ENCODE results near the gene ZNF485. TPM values are rescaled to one million over a fixed set of nuclear protein-coding genes. Genes with fewer than 3 reads are reported as not detected.

The ZNF485 gene
- total and polyA plus RNA-seq, 2 donors (not counting 1 experiment from before 2014, with no cell fraction given), result 4.8 to 8.4 TPM

DNA sequence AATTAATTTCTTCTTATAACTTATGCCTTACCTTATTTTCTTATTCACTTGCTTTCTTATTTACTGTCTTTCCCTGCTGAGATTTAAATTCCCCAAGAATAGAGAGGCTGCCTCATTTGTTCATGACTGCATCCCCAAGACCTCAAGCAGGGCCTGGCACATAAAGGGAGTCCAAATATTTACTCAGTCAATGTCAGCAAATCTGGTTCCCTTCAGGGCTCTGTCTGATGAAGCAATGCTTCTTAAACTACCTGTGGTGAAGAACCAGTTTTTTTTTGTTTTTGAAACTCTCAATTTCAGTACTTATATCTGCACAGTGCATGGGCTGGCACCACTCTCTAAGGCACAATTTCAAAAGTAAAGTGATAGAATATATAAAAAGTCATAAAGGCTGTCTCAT is 36.6 kb upstream of the ZNF485 start:
- H3K79me2 ChIP-seq (ENCODE audit: control insufficient read depth, insufficient read depth, low read length), result no peaks in the 10 kb centered on the region
- intact Hi-C loops (cut with micrococcal nuclease), result loop anchor here (5.0 to 10.0 kb wide), 3 partner anchors 117 to 785 kb away; partner anchors contain the start of genes BMS1 and CSGALNACT2
- POLR2A ChIA-PET, result no interaction called here

DNA sequence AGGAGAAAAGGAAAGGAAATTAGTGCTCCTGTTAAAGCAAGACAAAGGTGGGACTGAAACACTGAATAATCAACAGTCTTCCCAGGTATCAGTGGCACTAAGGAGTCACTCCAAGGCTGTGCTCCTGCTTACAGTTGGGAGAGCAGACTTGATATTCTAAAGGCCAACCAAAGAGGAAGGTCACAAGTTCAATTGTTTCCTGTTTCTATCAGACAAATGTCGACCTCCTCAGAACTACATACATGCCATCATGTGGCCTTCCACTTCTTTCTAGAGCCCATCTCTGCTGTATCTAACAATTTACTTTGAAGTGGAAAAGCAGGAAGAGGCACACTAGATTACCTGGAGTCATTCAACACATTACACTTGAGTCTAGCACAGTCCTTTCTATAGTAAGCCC is 35.3 kb upstream of the ZNF485 start:
- H3K27me3 ChIP-seq (replicated peaks in 1 of 4; ENCODE audit: control extremely low read depth in 1 of 4, control insufficient read depth in 3 of 4, insufficient read depth in 4 of 4, low read length in 3 of 4), result no peaks in the 10 kb centered on the region
- H3K79me2 ChIP-seq (ENCODE audit: control insufficient read depth, insufficient read depth, low read length), result no peaks in the 10 kb centered on the region
- no peak overlapping the region for H3K9ac ChIP-seq (ENCODE audit: low read length)
- H2AFZ ChIP-seq (ENCODE audit: insufficient read depth, low read depth, low read length, poor library complexity, severe bottlenecking), result no peak overlapping the region
- ATAC-seq (ENCODE audit: low read depth) (no peak), DNase-seq (no peak)
- Mint-ChIP-seq H3K9me3 (ENCODE audit: insufficient read depth) (no peaks in the 10 kb centered on the region), H3K4me1 (peaks cover 39% of the 10 kb centered on the region), H3K27ac (peak overlapping the region; percentile 38), H3K4me3 (no peak overlapping the region), H3K27me3 (no peaks in the 10 kb centered on the region)
- H3K36me3 ChIP-seq (replicated peaks in 1 of 2; ENCODE audit: control extremely low read depth in 1 of 2, control insufficient read depth in 1 of 2, extremely low read depth in 1 of 2, insufficient read depth in 2 of 2, low read length in 1 of 2), result peaks cover 4 to 6% of the 10 kb centered on the region in 2 experiments
- H4K20me1 ChIP-seq (ENCODE audit: control insufficient read depth, insufficient read depth, low read length, poor library complexity, severe bottlenecking), result no peaks in the 10 kb centered on the region
- ChIA-PET CTCF (no interaction called here), POLR2A (no interaction called here)
- H3K4me3 ChIP-seq (ENCODE audit: control extremely low read depth in 1 of 5, extremely low read depth in 1 of 5, insufficient read depth in 1 of 5, low read depth in 2 of 5, low read length in 4 of 5), result no peak overlapping the region
- TF ChIP-seq EZH2 (IDR thresholded peaks at IDR 0.05; ENCODE audit: borderline replicate concordance, insufficient read depth, low read depth, low read length, poor library complexity, severe bottlenecking), result no peak
- TF ChIP-seq, protein P1, sequence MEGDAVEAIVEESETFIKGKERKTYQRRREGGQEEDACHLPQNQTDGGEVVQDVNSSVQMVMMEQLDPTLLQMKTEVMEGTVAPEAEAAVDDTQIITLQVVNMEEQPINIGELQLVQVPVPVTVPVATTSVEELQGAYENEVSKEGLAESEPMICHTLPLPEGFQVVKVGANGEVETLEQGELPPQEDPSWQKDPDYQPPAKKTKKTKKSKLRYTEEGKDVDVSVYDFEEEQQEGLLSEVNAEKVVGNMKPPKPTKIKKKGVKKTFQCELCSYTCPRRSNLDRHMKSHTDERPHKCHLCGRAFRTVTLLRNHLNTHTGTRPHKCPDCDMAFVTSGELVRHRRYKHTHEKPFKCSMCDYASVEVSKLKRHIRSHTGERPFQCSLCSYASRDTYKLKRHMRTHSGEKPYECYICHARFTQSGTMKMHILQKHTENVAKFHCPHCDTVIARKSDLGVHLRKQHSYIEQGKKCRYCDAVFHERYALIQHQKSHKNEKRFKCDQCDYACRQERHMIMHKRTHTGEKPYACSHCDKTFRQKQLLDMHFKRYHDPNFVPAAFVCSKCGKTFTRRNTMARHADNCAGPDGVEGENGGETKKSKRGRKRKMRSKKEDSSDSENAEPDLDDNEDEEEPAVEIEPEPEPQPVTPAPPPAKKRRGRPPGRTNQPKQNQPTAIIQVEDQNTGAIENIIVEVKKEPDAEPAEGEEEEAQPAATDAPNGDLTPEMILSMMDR (IDR thresholded peaks at IDR 0.05), result no peak
- no peak overlapping the region for H3K4me2 ChIP-seq (replicated peaks; ENCODE audit: low read depth, low read length, poor library complexity, severe bottlenecking)
- peaks cover 0 to 16% (median 1%) of the 10 kb centered on the region in 3 donors for H3K9me3 ChIP-seq (ENCODE audit: control extremely low read depth in 1 of 3, control insufficient read depth in 2 of 3, insufficient read depth in 1 of 3, low read length in 2 of 3)
- intact Hi-C loops (cut with micrococcal nuclease), result loop anchor here (5.0 to 10.0 kb wide), 3 partner anchors 119 to 786 kb away; partner anchors contain the start of genes BMS1 and CSGALNACT2
- WGBS (ENCODE audit: insufficient coverage), result no CpG with 5 or more reads among the region's 1 CpG
- H3K4me1 ChIP-seq (ENCODE audit: control insufficient read depth in 2 of 2, insufficient read depth in 2 of 2, low read length in 2 of 2), result peaks cover 17 to 27% of the 10 kb centered on the region in 2 donors
- H3K27ac ChIP-seq (ENCODE audit: low read length in 2 of 2), result no peak overlapping the region

More for the DNA sequence above, 36.6 kb upstream of the ZNF485 start:
- peaks cover 27% of the 10 kb centered on the region for H3K4me1 Mint-ChIP-seq
- no peak for ATAC-seq (ENCODE audit: low read depth)
- H3K9me3 ChIP-seq (ENCODE audit: control extremely low read depth in 1 of 3, control insufficient read depth in 2 of 3, insufficient read depth in 1 of 3, low read length in 2 of 3), result peaks cover 0 to 13% (median 1%) of the 10 kb centered on the region in 3 donors
- H3K27me3 Mint-ChIP-seq, result no peaks in the 10 kb centered on the region
- no peak overlapping the region for H3K4me3 Mint-ChIP-seq
- no peaks in the 10 kb centered on the region for H3K27me3 ChIP-seq (replicated peaks in 1 of 4; ENCODE audit: control extremely low read depth in 1 of 4, control insufficient read depth in 3 of 4, insufficient read depth in 4 of 4, low read length in 3 of 4)
- no peak overlapping the region for H3K27ac Mint-ChIP-seq
- TF ChIP-seq, protein P1 (IDR thresholded peaks at IDR 0.05), result no peak
- TF ChIP-seq EZH2 (IDR thresholded peaks at IDR 0.05; ENCODE audit: borderline replicate concordance, insufficient read depth, low read depth, low read length, poor library complexity, severe bottlenecking), result no peak
- no peak overlapping the region for H3K27ac ChIP-seq (ENCODE audit: low read length in 2 of 2)
- H3K9me3 Mint-ChIP-seq (ENCODE audit: insufficient read depth), result no peaks in the 10 kb centered on the region
- no peak overlapping the region for H2AFZ ChIP-seq (ENCODE audit: insufficient read depth, low read depth, low read length, poor library complexity, severe bottlenecking)
- H3K4me2 ChIP-seq (replicated peaks; ENCODE audit: low read depth, low read length, poor library complexity, severe bottlenecking), result no peak overlapping the region
- peaks cover 8 to 15% of the 10 kb centered on the region in 2 donors for H3K4me1 ChIP-seq (ENCODE audit: control insufficient read depth in 2 of 2, insufficient read depth in 2 of 2, low read length in 2 of 2)
- peaks cover 6 to 7% of the 10 kb centered on the region in 2 experiments for H3K36me3 ChIP-seq (replicated peaks in 1 of 2; ENCODE audit: control extremely low read depth in 1 of 2, control insufficient read depth in 1 of 2, extremely low read depth in 1 of 2, insufficient read depth in 2 of 2, low read length in 1 of 2)
- H4K20me1 ChIP-seq (ENCODE audit: control insufficient read depth, insufficient read depth, low read length, poor library complexity, severe bottlenecking), result no peaks in the 10 kb centered on the region
- no peak for DNase-seq
- CTCF ChIA-PET, result no interaction called here
- no peak overlapping the region for H3K9ac ChIP-seq (ENCODE audit: low read length)
- no peak overlapping the region for H3K4me3 ChIP-seq (ENCODE audit: control extremely low read depth in 1 of 5, extremely low read depth in 1 of 5, insufficient read depth in 1 of 5, low read depth in 2 of 5, low read length in 4 of 5)

Data from B cell (primary cell).